ENCODE results near the gene SESN3.

SESN3 gene

GRCh38 chr11:95200781-95201457 is 30.1 kb downstream of the SESN3 start:
- DNase-seq (ENCODE audit: extremely low spot score) = no peak
- ChIA-PET CTCF (interaction anchor here (0.7 to 1.9 kb wide), 6 partner anchors 9 to 504 kb away, joined by 3 to 7 read pairs (median 3); no protein-coding TSS in a partner anchor), POLR2A (no interaction called here)
- no peak for TF ChIP-seq CTCF (IDR thresholded peaks at IDR 0.05; ENCODE audit: control extremely low read depth, extremely low read depth, low read depth, missing control alignments)

GRCh38 chr11:95195831-95196230 is 35.2 kb downstream of the SESN3 start:
- CTCF ChIA-PET = no interaction called here
- POLR2A ChIA-PET = no interaction called here
- no peak for TF ChIP-seq CTCF (IDR thresholded peaks at IDR 0.05; ENCODE audit: control extremely low read depth, extremely low read depth, low read depth, missing control alignments)
- no peak for DNase-seq (ENCODE audit: extremely low spot score)

GRCh38 chr11:95193541-95193940 is 37.5 kb downstream of the SESN3 start:
- POLR2A ChIA-PET = no interaction called here
- no peak for DNase-seq (ENCODE audit: extremely low spot score)
- CTCF ChIA-PET = no interaction called here
- TF ChIP-seq CTCF (IDR thresholded peaks at IDR 0.05; ENCODE audit: control extremely low read depth, extremely low read depth, low read depth, missing control alignments) = no peak

GRCh38 chr11:95192717-95193116 is 38.3 kb downstream of the SESN3 start:
- CTCF ChIA-PET = no interaction called here
- no peak for DNase-seq (ENCODE audit: extremely low spot score)

GRCh38 chr11:95187723-95188122 is 43.3 kb downstream of the SESN3 start:
- no peak for DNase-seq (ENCODE audit: extremely low spot score)
- ChIA-PET POLR2A (no interaction called here), CTCF (interaction anchor here (3.3 kb wide), 1 partner anchor 12 kb away, joined by 10 read pairs; no protein-coding TSS in a partner anchor)

More at GRCh38 chr11:95192717-95193116, 38.3 kb downstream of the SESN3 start:
- no peak for TF ChIP-seq CTCF (IDR thresholded peaks at IDR 0.05; ENCODE audit: control extremely low read depth, extremely low read depth, low read depth, missing control alignments)
- POLR2A ChIA-PET = no interaction called here

GRCh38 chr11:95182397-95182796 is 48.6 kb downstream of the SESN3 start:
- DNase-seq (ENCODE audit: extremely low spot score) = no peak
- CTCF ChIA-PET = interaction anchor here (1.3 kb wide), 1 partner anchor 26 kb away, joined by 3 read pairs; no protein-coding TSS in a partner anchor
- TF ChIP-seq CTCF (IDR thresholded peaks at IDR 0.05; ENCODE audit: control extremely low read depth, extremely low read depth, low read depth, missing control alignments) = no peak
- POLR2A ChIA-PET = no interaction called here

More at GRCh38 chr11:95187723-95188122, 43.3 kb downstream of the SESN3 start:
- TF ChIP-seq CTCF (IDR thresholded peaks at IDR 0.05; ENCODE audit: control extremely low read depth, extremely low read depth, low read depth, missing control alignments) = no peak

Data from GM10248 (cell line).